Astrocyte (in vitro differentiated cells and primary cell): Measurements from ENCODE around the gene TEX38.

Experiments used
- CTCF ChIP-seq: IDR thresholded peaks from 2 replicates; pipeline ENCODE4 v1.5.1; 2011; ENCODE audit warnings: low read depth, mild to moderate bottlenecking, inconsistent platforms, low read length, moderate library complexity; ENCODE audit not compliant: insufficient read depth
- EZH2 ChIP-seq: IDR thresholded peaks from 2 replicates; pipeline ENCODE4 v1.6.1; 2012; ENCODE audit warnings: mild to moderate bottlenecking, low read length, inconsistent platforms; ENCODE audit not compliant: insufficient read depth

GRCh38 chr1:46656643-46657042 is 15.0 kb upstream of the TEX38 start:
- TF ChIP-seq CTCF (no peak), EZH2 (no peak)
